ENCODE results near the gene FAM210B.

DNA sequence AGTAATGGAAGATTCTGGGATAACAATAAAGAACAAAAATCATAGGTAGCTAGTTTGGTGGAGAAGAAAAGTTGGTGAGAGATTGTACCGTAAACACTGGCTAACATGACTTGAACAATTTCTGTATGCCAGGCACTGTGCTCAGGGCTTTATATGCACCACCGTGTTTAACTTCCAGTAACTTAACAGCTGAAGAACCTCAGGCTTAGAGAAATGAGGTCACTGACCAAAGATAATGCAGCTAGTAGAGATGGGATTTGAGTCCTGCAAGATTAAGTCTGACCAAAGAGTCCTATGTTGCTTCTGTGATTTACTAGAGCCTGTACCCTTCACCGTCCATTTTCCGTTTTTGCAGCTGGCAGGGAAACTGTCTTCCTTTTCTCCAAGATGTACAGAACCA is 36.4 kb downstream of the FAM210B start:
- TF ChIP-seq, protein P1, sequence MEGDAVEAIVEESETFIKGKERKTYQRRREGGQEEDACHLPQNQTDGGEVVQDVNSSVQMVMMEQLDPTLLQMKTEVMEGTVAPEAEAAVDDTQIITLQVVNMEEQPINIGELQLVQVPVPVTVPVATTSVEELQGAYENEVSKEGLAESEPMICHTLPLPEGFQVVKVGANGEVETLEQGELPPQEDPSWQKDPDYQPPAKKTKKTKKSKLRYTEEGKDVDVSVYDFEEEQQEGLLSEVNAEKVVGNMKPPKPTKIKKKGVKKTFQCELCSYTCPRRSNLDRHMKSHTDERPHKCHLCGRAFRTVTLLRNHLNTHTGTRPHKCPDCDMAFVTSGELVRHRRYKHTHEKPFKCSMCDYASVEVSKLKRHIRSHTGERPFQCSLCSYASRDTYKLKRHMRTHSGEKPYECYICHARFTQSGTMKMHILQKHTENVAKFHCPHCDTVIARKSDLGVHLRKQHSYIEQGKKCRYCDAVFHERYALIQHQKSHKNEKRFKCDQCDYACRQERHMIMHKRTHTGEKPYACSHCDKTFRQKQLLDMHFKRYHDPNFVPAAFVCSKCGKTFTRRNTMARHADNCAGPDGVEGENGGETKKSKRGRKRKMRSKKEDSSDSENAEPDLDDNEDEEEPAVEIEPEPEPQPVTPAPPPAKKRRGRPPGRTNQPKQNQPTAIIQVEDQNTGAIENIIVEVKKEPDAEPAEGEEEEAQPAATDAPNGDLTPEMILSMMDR (IDR thresholded peaks at IDR 0.05; ENCODE audit: insufficient read depth, low read length, poor library complexity, severe bottlenecking): no peak
- no peak for TF ChIP-seq EZH2phosphoT487 (conservative IDR thresholded peaks at IDR 0.05; ENCODE audit: low read length)
